ENCODE measurements around the gene CD209.

The CD209 gene

DNA sequence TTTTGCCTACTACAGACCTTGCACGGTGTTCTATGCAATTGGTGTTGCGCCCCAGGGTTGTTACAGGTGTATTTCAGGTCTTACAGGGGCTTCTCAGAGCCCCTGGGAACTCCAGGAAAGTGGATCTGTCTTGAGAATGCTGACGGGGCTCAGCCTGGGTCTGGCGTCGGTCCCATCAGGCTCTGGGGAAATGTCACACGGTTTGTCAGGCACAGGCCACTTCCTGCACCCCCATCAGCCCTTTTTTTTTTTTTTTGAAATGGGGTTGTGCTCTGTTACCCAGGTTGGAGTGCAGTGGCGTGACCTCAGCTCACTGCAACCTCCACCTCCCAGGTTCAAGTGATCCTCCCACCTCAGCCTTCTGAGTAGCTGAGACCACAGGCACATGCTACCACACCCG, 28.7 kb downstream of the CD209 start (continued):
- TF ChIP-seq, protein P1, sequence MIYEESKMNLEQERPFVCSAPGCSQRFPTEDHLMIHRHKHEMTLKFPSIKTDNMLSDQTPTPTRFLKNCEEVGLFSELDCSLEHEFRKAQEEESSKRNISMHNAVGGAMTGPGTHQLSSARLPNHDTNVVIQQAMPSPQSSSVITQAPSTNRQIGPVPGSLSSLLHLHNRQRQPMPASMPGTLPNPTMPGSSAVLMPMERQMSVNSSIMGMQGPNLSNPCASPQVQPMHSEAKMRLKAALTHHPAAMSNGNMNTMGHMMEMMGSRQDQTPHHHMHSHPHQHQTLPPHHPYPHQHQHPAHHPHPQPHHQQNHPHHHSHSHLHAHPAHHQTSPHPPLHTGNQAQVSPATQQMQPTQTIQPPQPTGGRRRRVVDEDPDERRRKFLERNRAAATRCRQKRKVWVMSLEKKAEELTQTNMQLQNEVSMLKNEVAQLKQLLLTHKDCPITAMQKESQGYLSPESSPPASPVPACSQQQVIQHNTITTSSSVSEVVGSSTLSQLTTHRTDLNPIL (CRISPR knock-in tag; IDR thresholded peaks at IDR 0.05; ENCODE audit: low read depth): no peak
- TF ChIP-seq RARB (CRISPR knock-in tag; IDR thresholded peaks at IDR 0.05): no peak
- no peak for TF ChIP-seq TCF4 (CRISPR knock-in tag; IDR thresholded peaks at IDR 0.05; ENCODE audit: borderline replicate concordance)
- TF ChIP-seq, protein P2, sequence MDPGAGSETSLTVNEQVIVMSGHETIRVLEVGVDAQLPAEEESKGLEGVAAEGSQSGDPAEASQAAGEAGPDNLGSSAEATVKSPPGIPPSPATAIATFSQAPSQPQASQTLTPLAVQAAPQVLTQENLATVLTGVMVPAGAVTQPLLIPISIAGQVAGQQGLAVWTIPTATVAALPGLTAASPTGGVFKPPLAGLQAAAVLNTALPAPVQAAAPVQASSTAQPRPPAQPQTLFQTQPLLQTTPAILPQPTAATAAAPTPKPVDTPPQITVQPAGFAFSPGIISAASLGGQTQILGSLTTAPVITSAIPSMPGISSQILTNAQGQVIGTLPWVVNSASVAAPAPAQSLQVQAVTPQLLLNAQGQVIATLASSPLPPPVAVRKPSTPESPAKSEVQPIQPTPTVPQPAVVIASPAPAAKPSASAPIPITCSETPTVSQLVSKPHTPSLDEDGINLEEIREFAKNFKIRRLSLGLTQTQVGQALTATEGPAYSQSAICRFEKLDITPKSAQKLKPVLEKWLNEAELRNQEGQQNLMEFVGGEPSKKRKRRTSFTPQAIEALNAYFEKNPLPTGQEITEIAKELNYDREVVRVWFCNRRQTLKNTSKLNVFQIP (CRISPR knock-in tag; IDR thresholded peaks at IDR 0.05; ENCODE audit: borderline replicate concordance, low read depth): no peak
- no peak for TF ChIP-seq ZFP3 (CRISPR knock-in tag; IDR thresholded peaks at IDR 0.05)
- no peak for TF ChIP-seq CSDC2 (CRISPR knock-in tag; IDR thresholded peaks at IDR 0.05)

DNA sequence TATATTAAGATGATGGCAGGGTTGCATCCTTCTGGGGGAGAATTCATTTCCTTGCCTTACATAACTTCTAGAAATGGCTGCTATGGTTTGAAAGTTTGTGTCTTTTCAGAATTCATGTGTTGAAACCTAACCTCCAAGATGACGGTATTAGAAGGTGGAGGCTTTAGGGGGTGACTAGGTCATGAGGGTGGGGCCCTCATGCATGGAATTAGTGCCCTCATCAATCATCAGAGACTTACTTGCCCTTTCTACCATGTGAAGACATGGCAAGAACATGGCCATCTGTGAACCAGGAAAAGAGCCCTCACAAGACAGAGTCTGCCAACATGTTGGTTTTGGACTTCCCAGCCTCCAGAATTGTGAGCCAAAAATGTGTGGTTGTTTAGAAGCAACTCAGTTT, 30.6 kb downstream of the CD209 start:
- no peak for ATAC-seq
- TF ChIP-seq ZNF70 (CRISPR knock-in tag; IDR thresholded peaks at IDR 0.05): no peak
- TF ChIP-seq TOX (CRISPR knock-in tag; IDR thresholded peaks at IDR 0.05; ENCODE audit: borderline replicate concordance): no peak
- no peak for TF ChIP-seq CSDC2 (CRISPR knock-in tag; IDR thresholded peaks at IDR 0.05)
- TF ChIP-seq, protein P3, sequence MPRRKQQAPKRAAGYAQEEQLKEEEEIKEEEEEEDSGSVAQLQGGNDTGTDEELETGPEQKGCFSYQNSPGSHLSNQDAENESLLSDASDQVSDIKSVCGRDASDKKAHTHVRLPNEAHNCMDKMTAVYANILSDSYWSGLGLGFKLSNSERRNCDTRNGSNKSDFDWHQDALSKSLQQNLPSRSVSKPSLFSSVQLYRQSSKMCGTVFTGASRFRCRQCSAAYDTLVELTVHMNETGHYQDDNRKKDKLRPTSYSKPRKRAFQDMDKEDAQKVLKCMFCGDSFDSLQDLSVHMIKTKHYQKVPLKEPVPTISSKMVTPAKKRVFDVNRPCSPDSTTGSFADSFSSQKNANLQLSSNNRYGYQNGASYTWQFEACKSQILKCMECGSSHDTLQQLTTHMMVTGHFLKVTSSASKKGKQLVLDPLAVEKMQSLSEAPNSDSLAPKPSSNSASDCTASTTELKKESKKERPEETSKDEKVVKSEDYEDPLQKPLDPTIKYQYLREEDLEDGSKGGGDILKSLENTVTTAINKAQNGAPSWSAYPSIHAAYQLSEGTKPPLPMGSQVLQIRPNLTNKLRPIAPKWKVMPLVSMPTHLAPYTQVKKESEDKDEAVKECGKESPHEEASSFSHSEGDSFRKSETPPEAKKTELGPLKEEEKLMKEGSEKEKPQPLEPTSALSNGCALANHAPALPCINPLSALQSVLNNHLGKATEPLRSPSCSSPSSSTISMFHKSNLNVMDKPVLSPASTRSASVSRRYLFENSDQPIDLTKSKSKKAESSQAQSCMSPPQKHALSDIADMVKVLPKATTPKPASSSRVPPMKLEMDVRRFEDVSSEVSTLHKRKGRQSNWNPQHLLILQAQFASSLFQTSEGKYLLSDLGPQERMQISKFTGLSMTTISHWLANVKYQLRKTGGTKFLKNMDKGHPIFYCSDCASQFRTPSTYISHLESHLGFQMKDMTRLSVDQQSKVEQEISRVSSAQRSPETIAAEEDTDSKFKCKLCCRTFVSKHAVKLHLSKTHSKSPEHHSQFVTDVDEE (CRISPR knock-in tag; IDR thresholded peaks at IDR 0.05): no peak
- TF ChIP-seq, protein P4, sequence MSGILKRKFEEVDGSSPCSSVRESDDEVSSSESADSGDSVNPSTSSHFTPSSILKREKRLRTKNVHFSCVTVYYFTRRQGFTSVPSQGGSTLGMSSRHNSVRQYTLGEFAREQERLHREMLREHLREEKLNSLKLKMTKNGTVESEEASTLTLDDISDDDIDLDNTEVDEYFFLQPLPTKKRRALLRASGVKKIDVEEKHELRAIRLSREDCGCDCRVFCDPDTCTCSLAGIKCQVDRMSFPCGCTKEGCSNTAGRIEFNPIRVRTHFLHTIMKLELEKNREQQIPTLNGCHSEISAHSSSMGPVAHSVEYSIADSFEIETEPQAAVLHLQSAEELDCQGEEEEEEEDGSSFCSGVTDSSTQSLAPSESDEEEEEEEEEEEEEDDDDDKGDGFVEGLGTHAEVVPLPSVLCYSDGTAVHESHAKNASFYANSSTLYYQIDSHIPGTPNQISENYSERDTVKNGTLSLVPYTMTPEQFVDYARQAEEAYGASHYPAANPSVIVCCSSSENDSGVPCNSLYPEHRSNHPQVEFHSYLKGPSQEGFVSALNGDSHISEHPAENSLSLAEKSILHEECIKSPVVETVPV (CRISPR knock-in tag; IDR thresholded peaks at IDR 0.05): no peak
- TF ChIP-seq ZFP30 (CRISPR knock-in tag; IDR thresholded peaks at IDR 0.05): no peak
- no peak for TF ChIP-seq TCF4 (CRISPR knock-in tag; IDR thresholded peaks at IDR 0.05; ENCODE audit: borderline replicate concordance)
- no peak for TF ChIP-seq ZNF565 (CRISPR knock-in tag; conservative IDR thresholded peaks at IDR 0.05; ENCODE audit: low read depth)
- TF ChIP-seq GLIS3 (CRISPR knock-in tag; IDR thresholded peaks at IDR 0.05): no peak
- TF ChIP-seq, protein P2 (CRISPR knock-in tag; IDR thresholded peaks at IDR 0.05; ENCODE audit: borderline replicate concordance, low read depth): no peak
- no peak for TF ChIP-seq ISL1 (CRISPR knock-in tag; IDR thresholded peaks at IDR 0.05)
- TF ChIP-seq RARB (CRISPR knock-in tag; IDR thresholded peaks at IDR 0.05): no peak
- TF ChIP-seq, protein P5, sequence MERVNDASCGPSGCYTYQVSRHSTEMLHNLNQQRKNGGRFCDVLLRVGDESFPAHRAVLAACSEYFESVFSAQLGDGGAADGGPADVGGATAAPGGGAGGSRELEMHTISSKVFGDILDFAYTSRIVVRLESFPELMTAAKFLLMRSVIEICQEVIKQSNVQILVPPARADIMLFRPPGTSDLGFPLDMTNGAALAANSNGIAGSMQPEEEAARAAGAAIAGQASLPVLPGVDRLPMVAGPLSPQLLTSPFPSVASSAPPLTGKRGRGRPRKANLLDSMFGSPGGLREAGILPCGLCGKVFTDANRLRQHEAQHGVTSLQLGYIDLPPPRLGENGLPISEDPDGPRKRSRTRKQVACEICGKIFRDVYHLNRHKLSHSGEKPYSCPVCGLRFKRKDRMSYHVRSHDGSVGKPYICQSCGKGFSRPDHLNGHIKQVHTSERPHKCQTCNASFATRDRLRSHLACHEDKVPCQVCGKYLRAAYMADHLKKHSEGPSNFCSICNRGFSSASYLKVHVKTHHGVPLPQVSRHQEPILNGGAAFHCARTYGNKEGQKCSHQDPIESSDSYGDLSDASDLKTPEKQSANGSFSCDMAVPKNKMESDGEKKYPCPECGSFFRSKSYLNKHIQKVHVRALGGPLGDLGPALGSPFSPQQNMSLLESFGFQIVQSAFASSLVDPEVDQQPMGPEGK (CRISPR knock-in tag; IDR thresholded peaks at IDR 0.05; ENCODE audit: borderline replicate concordance): no peak
- TF ChIP-seq ZNF8 (CRISPR knock-in tag; IDR thresholded peaks at IDR 0.05): no peak
- TF ChIP-seq OSR1 (CRISPR knock-in tag; IDR thresholded peaks at IDR 0.05): no peak
- TF ChIP-seq, protein P1 (CRISPR knock-in tag; IDR thresholded peaks at IDR 0.05; ENCODE audit: low read depth): no peak
- no peak for TF ChIP-seq PPARA (CRISPR knock-in tag; IDR thresholded peaks at IDR 0.05; ENCODE audit: borderline replicate concordance)
- TF ChIP-seq ZFP3 (CRISPR knock-in tag; IDR thresholded peaks at IDR 0.05): no peak
